ENCODE measurements around the gene SPAG9.

SPAG9 gene

GRCh38 chr17:51085150-51085805 is 35.4 kb downstream of the SPAG9 start:
- ChIA-PET CTCF (interaction anchor here (0.6 kb wide), 1 partner anchor 43 kb away, joined by 3 read pairs; no protein-coding TSS in a partner anchor), POLR2A (interaction anchor here (0.6 to 1.0 kb wide), 2 partner anchors 10 to 719 kb away, joined by 3 to 5 read pairs; no protein-coding TSS in a partner anchor)

GRCh38 chr17:51083981-51084380 is 36.7 kb downstream of the SPAG9 start:
- no peak overlapping the region for H3K4me3 ChIP-seq (ENCODE audit: low read depth, low read length)
- ChIA-PET POLR2A (no interaction called here), CTCF (interaction anchor here (0.6 kb wide), 1 partner anchor 285 kb away, joined by 3 read pairs; no protein-coding TSS in a partner anchor)
- no peak overlapping the region for H3K27ac ChIP-seq (ENCODE audit: extremely low read depth, low read depth, low read length)
- H3K36me3 ChIP-seq (ENCODE audit: control insufficient read depth in 2 of 2, insufficient read depth in 1 of 2, low read length in 2 of 2), result peaks cover 8 to 10% of the 10 kb centered on the region in 2 experiments
- TF ChIP-seq ZNF449 (tag by site-specific recombination; IDR thresholded peaks at IDR 0.05), result no peak
- no peak for TF ChIP-seq ZSCAN4 (tag by site-specific recombination; IDR thresholded peaks at IDR 0.05)
- no peak for TF ChIP-seq ZNF214 (tag by site-specific recombination; IDR thresholded peaks at IDR 0.05; ENCODE audit: borderline replicate concordance)
- H3K9me3 ChIP-seq (ENCODE audit: control insufficient read depth, insufficient read depth, low read depth, low read length), result no peaks in the 10 kb centered on the region
- peaks cover 5% of the 10 kb centered on the region for H3K4me1 ChIP-seq (ENCODE audit: control insufficient read depth, insufficient read depth, low read length)

More at GRCh38 chr17:51085150-51085805, 35.4 kb downstream of the SPAG9 start:
- Histone ChIP-seq H3K4me1 (ENCODE audit: control insufficient read depth, insufficient read depth, low read length) (peaks cover 5% of the 10 kb centered on the region), H3K36me3 (ENCODE audit: control insufficient read depth in 2 of 2, insufficient read depth in 1 of 2, low read length in 2 of 2) (no peaks in the 10 kb centered on the region), H3K27ac (ENCODE audit: extremely low read depth, low read depth, low read length) (no peak overlapping the region), H3K4me3 (ENCODE audit: low read depth, low read length) (no peak overlapping the region), H3K9me3 (ENCODE audit: control insufficient read depth, insufficient read depth, low read depth, low read length) (no peaks in the 10 kb centered on the region)
- TF ChIP-seq OSR2 (tag by site-specific recombination; IDR thresholded peaks at IDR 0.05) (no peak), YY2 (tag by site-specific recombination; IDR thresholded peaks at IDR 0.05) (no peak), ZNF48 (tag by site-specific recombination; IDR thresholded peaks at IDR 0.05) (no peak), ZBTB48 (tag by site-specific recombination; IDR thresholded peaks at IDR 0.05) (no peak), ZNF2 (tag by site-specific recombination; IDR thresholded peaks at IDR 0.05) (no peak), ZBTB17 (tag by site-specific recombination; IDR thresholded peaks at IDR 0.05) (no peak), ZNF112 (tag by site-specific recombination; IDR thresholded peaks at IDR 0.05) (no peak), ZNF366 (tag by site-specific recombination; conservative IDR thresholded peaks at IDR 0.05) (no peak), AEBP2 (tag by site-specific recombination; IDR thresholded peaks at IDR 0.05; ENCODE audit: borderline replicate concordance) (no peak), ZNF624 (tag by site-specific recombination; IDR thresholded peaks at IDR 0.05) (no peak), ZNF645 (tag by site-specific recombination; IDR thresholded peaks at IDR 0.05) (no peak), ZBTB20 (tag by site-specific recombination; IDR thresholded peaks at IDR 0.05) (no peak), ZNF37A (tag by site-specific recombination; IDR thresholded peaks at IDR 0.05) (no peak), ZBTB6 (tag by site-specific recombination; IDR thresholded peaks at IDR 0.05) (no peak), ZSCAN4 (tag by site-specific recombination; IDR thresholded peaks at IDR 0.05) (no peak), ZNF211 (tag by site-specific recombination; IDR thresholded peaks at IDR 0.05; ENCODE audit: low read depth) (no peak), ZFP41 (tag by site-specific recombination; IDR thresholded peaks at IDR 0.05; ENCODE audit: borderline replicate concordance) (no peak)
